NCI-H187 (cell line): ENCODE results near the gene GFM1.
"Not testable (repeated sequence)": the region's sequence is repeated elsewhere in the genome, so short reads cannot be mapped to it uniquely, and the experiment has no call there.

ENCODE experiments used
- DNase-seq, 2 experiments: peaks; one replicate each; lab custom pipeline; 2025; lab: John Stamatoyannopoulos, UW

GFM1 gene

GRCh38 chr3:158678687-158679086, 34.4 kb downstream of the GFM1 start:
- no peak for DNase-seq

GRCh38 chr3:158679547-158680000, 35.2 kb downstream of the GFM1 start:
- no peak for DNase-seq

- DNase-seq: no peak
Observed at GRCh38 chr3:158680861-158681260, 36.5 kb downstream of the GFM1 start.

GRCh38 chr3:158683230-158683962, 39.1 kb downstream of the GFM1 start:
- DNase-seq: no peak

- DNase-seq: no peak
Observed at GRCh38 chr3:158685159-158685558, 40.8 kb downstream of the GFM1 start.

GRCh38 chr3:158693866-158694456, 49.6 kb downstream of the GFM1 start:
- DNase-seq: not testable (repeated sequence)

GRCh38 chr3:158696618-158697017, 52.3 kb downstream of the GFM1 start:
- no peak for DNase-seq

- no peak for DNase-seq
Observed at GRCh38 chr3:158700559-158700958, 56.2 kb downstream of the GFM1 start.

GRCh38 chr3:158701420-158702065, 57.2 kb downstream of the GFM1 start:
- DNase-seq: no peak

- DNase-seq: no peak
Observed at GRCh38 chr3:158702815-158703481, 58.6 kb downstream of the GFM1 start.

- no peak for DNase-seq
Observed at GRCh38 chr3:158703566-158703965, 59.2 kb downstream of the GFM1 start.

GRCh38 chr3:158709666-158710083, 65.3 kb downstream of the GFM1 start:
- no peak for DNase-seq

GRCh38 chr3:158710601-158711000, 66.3 kb downstream of the GFM1 start:
- no peak for DNase-seq

- DNase-seq: no peak
Observed at GRCh38 chr3:158711886-158712285, 67.6 kb downstream of the GFM1 start.

- DNase-seq: no peak
Observed at GRCh38 chr3:158712443-158712842, 68.1 kb downstream of the GFM1 start.

- DNase-seq: no peak
Observed at GRCh38 chr3:158713094-158713499, 68.8 kb downstream of the GFM1 start.

- no peak for DNase-seq
Observed at GRCh38 chr3:158717576-158717975, 73.2 kb downstream of the GFM1 start.

GRCh38 chr3:158718490-158719170, 74.3 kb downstream of the GFM1 start:
- no peak for DNase-seq

- no peak for DNase-seq
Observed at GRCh38 chr3:158722108-158722507, 77.8 kb downstream of the GFM1 start.

- DNase-seq: no peak
Observed at GRCh38 chr3:158723991-158724390, 79.7 kb downstream of the GFM1 start.

GRCh38 chr3:158725348-158726011, 81.2 kb downstream of the GFM1 start:
- DNase-seq: no peak
